ENCODE results near the gene ACTL6B.

Gene ACTL6B

DNA sequence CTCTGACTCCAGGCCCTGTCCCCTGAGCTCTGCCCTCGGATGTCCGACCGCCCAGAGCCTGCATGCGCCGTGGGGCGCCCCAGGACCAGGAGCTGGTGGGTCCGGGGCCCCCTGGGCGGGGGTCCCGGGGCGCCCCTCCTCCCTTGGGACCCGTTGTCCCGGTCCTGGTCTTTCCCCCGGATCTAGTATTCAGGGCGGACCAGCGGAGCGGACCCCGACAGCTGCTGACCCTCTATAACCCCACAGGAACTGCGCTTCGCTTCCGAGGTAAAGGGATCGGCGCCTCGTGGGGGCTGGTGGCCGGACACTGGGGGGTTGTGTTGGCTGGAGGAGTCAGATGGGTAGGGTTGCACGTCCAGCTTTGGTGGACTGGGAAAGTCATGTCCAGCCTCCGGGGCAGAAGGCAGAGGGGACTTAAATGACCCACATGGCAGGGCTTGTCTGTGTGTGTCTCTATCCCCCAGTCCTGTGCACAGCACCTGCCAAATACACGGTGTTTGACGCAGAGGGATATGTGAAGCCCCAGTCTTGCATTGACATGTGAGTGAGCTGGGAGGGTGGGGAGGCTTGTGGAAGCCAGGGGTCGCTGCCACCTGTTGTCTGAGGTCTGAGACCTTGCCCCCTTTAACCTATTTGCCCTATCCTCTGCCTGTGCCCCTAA lies 43.4 kb downstream of the ACTL6B start:
- Histone ChIP-seq H3K79me2 (ENCODE audit: control insufficient read depth, insufficient read depth, low read length, poor library complexity) (peaks cover 2% of the 10 kb centered on the region), H2BK5ac (ENCODE audit: low read depth, low read length, poor library complexity) (no peak overlapping the region), H2AK5ac (ENCODE audit: low read length) (peak overlapping the region; percentile 20), H4K8ac (ENCODE audit: low read depth, low read length) (peak overlapping the region; percentile 51), H3K14ac (ENCODE audit: low read length) (peak overlapping the region; percentile 74), H2BK120ac (ENCODE audit: insufficient read depth, low read length, poor library complexity) (peak overlapping the region; percentile 10), H3K4me2 (ENCODE audit: low read length) (peak overlapping the region; percentile 86), H3K4me1 (ENCODE audit: control insufficient read depth in 1 of 2, insufficient read depth in 2 of 2, low read length in 2 of 2) (peaks cover 3 to 9% of the 10 kb centered on the region in 2 experiments), H3K4me3 (ENCODE audit: low read depth, low read length) (peak overlapping the region; percentile 77), H3K23ac (ENCODE audit: low read length) (no peak overlapping the region), H3K79me1 (ENCODE audit: low read length) (no peaks in the 10 kb centered on the region), H3K4ac (ENCODE audit: low read depth, low read length) (peak overlapping the region; percentile 44), H2BK12ac (ENCODE audit: low read length) (no peak overlapping the region), H3K9ac (ENCODE audit: low read length) (peak overlapping the region; percentile 20), H3K9me3 (ENCODE audit: insufficient read depth, low read depth, low read length) (no peaks in the 10 kb centered on the region), H3K27me3 (ENCODE audit: insufficient read depth, low read length) (no peaks in the 10 kb centered on the region), H3K27ac (ENCODE audit: low read depth, low read length) (no peak overlapping the region), H3K36me3 (ENCODE audit: control insufficient read depth in 1 of 2, insufficient read depth in 2 of 2, low read length in 2 of 2) (peaks cover 2% of the 10 kb centered on the region in 2 experiments), H2AFZ (ENCODE audit: insufficient read depth, low read length, poor library complexity) (peak overlapping the region; percentile 21), H4K91ac (ENCODE audit: low read depth, low read length) (peak overlapping the region; percentile 36), H4K12ac (ENCODE audit: low read depth, low read length) (peak overlapping the region; percentile 54), H3K18ac (ENCODE audit: low read length) (peak overlapping the region; percentile 35)
- no CpG with 5 or more reads among the region's 29 CpGs for WGBS (ENCODE audit: extremely low coverage, insufficient coverage, insufficient read length)
- DNase-seq = peak in 1 of 2 donors; percentile 7

DNA sequence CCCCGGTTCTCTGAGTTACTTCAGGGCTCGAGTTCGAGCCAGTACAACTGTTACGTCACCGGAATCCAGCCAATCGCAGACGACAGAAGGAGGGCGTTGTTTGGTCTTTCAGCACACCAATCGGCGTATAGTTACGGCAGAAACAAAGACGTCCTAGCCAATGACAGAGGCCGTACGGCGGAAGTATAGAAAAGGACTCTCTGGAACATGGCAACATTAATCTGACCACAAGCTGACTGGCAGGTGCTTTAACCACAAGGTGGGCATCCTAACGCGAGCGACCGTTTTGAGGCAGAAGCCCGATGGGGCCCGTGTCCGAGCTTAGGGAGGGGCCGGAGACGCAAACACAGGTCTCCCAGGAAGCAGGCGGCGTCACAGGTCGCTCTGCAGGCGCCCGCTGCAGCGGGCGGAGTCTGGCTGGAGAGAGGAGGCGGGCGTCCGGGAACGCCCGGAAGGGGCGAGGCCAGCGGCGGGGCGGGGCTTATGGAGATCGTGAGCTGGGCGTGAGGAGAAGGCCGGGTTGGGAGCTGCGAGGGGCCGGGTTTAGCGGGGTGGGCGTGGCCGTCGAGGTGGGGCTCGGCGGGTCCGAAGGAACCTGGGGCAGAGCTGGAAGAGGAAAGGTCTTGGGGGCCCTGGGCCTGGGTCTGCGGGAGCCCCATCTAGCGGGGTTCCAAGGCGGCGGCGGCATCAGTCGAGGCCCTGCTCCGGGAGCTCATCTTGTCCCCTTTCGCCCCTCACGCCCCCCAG lies 44.1 kb downstream of the ACTL6B start, which contains the start of gene MOSPD3:
Gene MOSPD3 (plus strand): TSS at position 558 of the 747 bp plus-strand sequence. CDS start 252 bp downstream, outside the sequence.
- Histone ChIP-seq H3K27me3 (ENCODE audit: insufficient read depth, low read length) (no peaks in the 10 kb centered on the region), H3K4ac (ENCODE audit: low read depth, low read length) (peak within 1 kb of the TSS; percentile 47), H2BK120ac (ENCODE audit: insufficient read depth, low read length, poor library complexity) (peak within 1 kb of the TSS; percentile 53), H3K27ac (ENCODE audit: low read depth, low read length) (peak within 1 kb of the TSS; percentile 89), H3K4me1 (ENCODE audit: control insufficient read depth in 1 of 2, insufficient read depth in 2 of 2, low read length in 2 of 2) (peaks cover 3 to 9% of the 10 kb centered on the region in 2 experiments), H2BK5ac (ENCODE audit: low read depth, low read length, poor library complexity) (peak within 1 kb of the TSS; percentile 38), H3K4me3 (ENCODE audit: low read depth, low read length) (peak within 1 kb of the TSS; percentile 78), H2AK5ac (ENCODE audit: low read length) (peak within 1 kb of the TSS; percentile 20), H3K9me3 (ENCODE audit: insufficient read depth, low read depth, low read length) (no peaks in the 10 kb centered on the region), H3K36me3 (ENCODE audit: control insufficient read depth in 1 of 2, insufficient read depth in 2 of 2, low read length in 2 of 2) (peaks cover 2 to 5% of the 10 kb centered on the region in 2 experiments), H4K91ac (ENCODE audit: low read depth, low read length) (peak within 1 kb of the TSS; percentile 74), H3K23ac (ENCODE audit: low read length) (no peak within 1 kb of the TSS), H3K14ac (ENCODE audit: low read length) (peak within 1 kb of the TSS; percentile 74), H3K9ac (ENCODE audit: low read length) (peak within 1 kb of the TSS; percentile 86), H4K12ac (ENCODE audit: low read depth, low read length) (peak within 1 kb of the TSS; percentile 85), H3K18ac (ENCODE audit: low read length) (peak within 1 kb of the TSS; percentile 85), H3K4me2 (ENCODE audit: low read length) (peak within 1 kb of the TSS; percentile 86), H3K79me1 (ENCODE audit: low read length) (no peaks in the 10 kb centered on the region), H2BK12ac (ENCODE audit: low read length) (no peak within 1 kb of the TSS), H2AFZ (ENCODE audit: insufficient read depth, low read length, poor library complexity) (peak within 1 kb of the TSS; percentile 65), H4K8ac (ENCODE audit: low read depth, low read length) (peak within 1 kb of the TSS; percentile 89), H3K79me2 (ENCODE audit: control insufficient read depth, insufficient read depth, low read length, poor library complexity) (peaks cover 2% of the 10 kb centered on the region)
- no CpG with 5 or more reads among the region's 61 CpGs for WGBS (ENCODE audit: extremely low coverage, insufficient coverage, insufficient read length)
- peak; percentile 99 to 100 for DNase-seq

DNA sequence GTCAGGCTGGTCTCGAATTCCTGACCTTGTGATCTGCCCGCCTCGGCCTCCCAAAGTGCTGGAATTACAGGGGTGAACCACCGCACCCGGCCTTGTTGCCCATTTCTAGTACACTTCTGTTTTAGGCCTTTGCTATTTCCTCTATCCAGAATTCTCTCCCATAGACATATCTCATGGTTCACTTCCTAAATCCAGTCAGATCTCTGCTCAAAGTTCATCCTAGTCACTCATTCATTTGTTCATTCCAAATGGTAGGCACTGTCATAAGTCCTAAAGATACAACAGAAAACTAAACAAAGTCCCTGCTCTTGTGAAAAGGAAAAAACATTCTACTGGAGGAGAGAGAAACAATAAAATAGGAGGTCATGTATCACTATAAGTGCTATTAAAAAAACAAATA lies 46.3 kb downstream of the ACTL6B start:
- Histone ChIP-seq H3K79me2 (ENCODE audit: control insufficient read depth, insufficient read depth, low read length, poor library complexity) (peaks cover 2% of the 10 kb centered on the region), H3K14ac (ENCODE audit: low read length) (no peak overlapping the region), H3K27me3 (ENCODE audit: insufficient read depth, low read length) (no peaks in the 10 kb centered on the region), H2AFZ (ENCODE audit: insufficient read depth, low read length, poor library complexity) (no peak overlapping the region), H3K9me3 (ENCODE audit: insufficient read depth, low read depth, low read length) (no peaks in the 10 kb centered on the region), H3K9ac (ENCODE audit: low read length) (no peak overlapping the region), H3K79me1 (ENCODE audit: low read length) (no peaks in the 10 kb centered on the region), H3K27ac (ENCODE audit: low read depth, low read length) (no peak overlapping the region), H2BK12ac (ENCODE audit: low read length) (no peak overlapping the region), H3K4me3 (ENCODE audit: low read depth, low read length) (no peak overlapping the region), H3K4me2 (ENCODE audit: low read length) (no peak overlapping the region), H4K91ac (ENCODE audit: low read depth, low read length) (no peak overlapping the region), H3K4me1 (ENCODE audit: control insufficient read depth in 1 of 2, insufficient read depth in 2 of 2, low read length in 2 of 2) (peaks cover 8 to 20% of the 10 kb centered on the region in 2 experiments), H4K12ac (ENCODE audit: low read depth, low read length) (no peak overlapping the region), H3K36me3 (ENCODE audit: control insufficient read depth in 1 of 2, insufficient read depth in 2 of 2, low read length in 2 of 2) (peaks cover 4 to 5% of the 10 kb centered on the region in 2 experiments), H3K23ac (ENCODE audit: low read length) (no peak overlapping the region), H3K18ac (ENCODE audit: low read length) (no peak overlapping the region), H2AK5ac (ENCODE audit: low read length) (no peak overlapping the region), H4K8ac (ENCODE audit: low read depth, low read length) (no peak overlapping the region), H3K4ac (ENCODE audit: low read depth, low read length) (no peak overlapping the region), H2BK120ac (ENCODE audit: insufficient read depth, low read length, poor library complexity) (no peak overlapping the region), H2BK5ac (ENCODE audit: low read depth, low read length, poor library complexity) (no peak overlapping the region)
- WGBS (ENCODE audit: extremely low coverage, insufficient coverage, insufficient read length) = no CpG with 5 or more reads among the region's 5 CpGs
- no peak for DNase-seq

DNA sequence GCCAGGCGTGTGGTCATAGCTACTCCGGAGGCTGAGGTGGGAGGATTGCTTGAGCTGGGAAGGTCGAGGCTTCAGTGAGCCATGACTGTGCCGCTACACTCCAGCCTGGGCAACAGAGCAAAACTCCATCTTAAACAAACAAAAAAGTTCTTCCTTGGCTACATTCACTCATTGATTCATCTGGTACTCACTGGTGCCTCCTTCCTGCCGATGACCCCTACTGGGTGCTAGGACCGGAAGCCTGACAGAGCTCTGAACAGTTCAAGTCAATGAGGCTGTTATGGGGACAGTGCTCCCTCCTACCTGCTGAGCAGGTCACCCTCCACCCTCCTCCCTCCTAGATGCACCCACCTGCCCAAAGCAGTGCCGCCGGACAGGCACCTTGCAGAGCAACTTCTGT lies 49.1 kb downstream of the ACTL6B start:
- Histone ChIP-seq H3K36me3 (ENCODE audit: control insufficient read depth in 1 of 2, insufficient read depth in 2 of 2, low read length in 2 of 2) (peaks cover 2 to 3% of the 10 kb centered on the region in 2 experiments), H3K27ac (ENCODE audit: low read depth, low read length) (no peak overlapping the region), H3K79me2 (ENCODE audit: control insufficient read depth, insufficient read depth, low read length, poor library complexity) (no peaks in the 10 kb centered on the region), H2AK5ac (ENCODE audit: low read length) (no peak overlapping the region), H2AFZ (ENCODE audit: insufficient read depth, low read length, poor library complexity) (no peak overlapping the region), H2BK5ac (ENCODE audit: low read depth, low read length, poor library complexity) (no peak overlapping the region), H3K18ac (ENCODE audit: low read length) (no peak overlapping the region), H3K27me3 (ENCODE audit: insufficient read depth, low read length) (no peaks in the 10 kb centered on the region), H3K4ac (ENCODE audit: low read depth, low read length) (no peak overlapping the region), H3K9ac (ENCODE audit: low read length) (no peak overlapping the region), H3K14ac (ENCODE audit: low read length) (no peak overlapping the region), H3K4me1 (ENCODE audit: control insufficient read depth in 1 of 2, insufficient read depth in 2 of 2, low read length in 2 of 2) (peaks cover 18 to 29% of the 10 kb centered on the region in 2 experiments), H2BK120ac (ENCODE audit: insufficient read depth, low read length, poor library complexity) (no peak overlapping the region), H4K8ac (ENCODE audit: low read depth, low read length) (no peak overlapping the region), H3K23ac (ENCODE audit: low read length) (no peak overlapping the region), H4K91ac (ENCODE audit: low read depth, low read length) (no peak overlapping the region), H3K4me3 (ENCODE audit: low read depth, low read length) (no peak overlapping the region), H2BK12ac (ENCODE audit: low read length) (no peak overlapping the region), H3K9me3 (ENCODE audit: insufficient read depth, low read depth, low read length) (no peaks in the 10 kb centered on the region), H3K4me2 (ENCODE audit: low read length) (no peak overlapping the region), H3K79me1 (ENCODE audit: low read length) (peaks cover 15% of the 10 kb centered on the region), H4K12ac (ENCODE audit: low read depth, low read length) (no peak overlapping the region)
- WGBS (ENCODE audit: extremely low coverage, insufficient coverage, insufficient read length) = no CpG with 5 or more reads among the region's 8 CpGs
- DNase-seq = no peak
